CD4-positive, alpha-beta T cell treated with Interferon gamma for 1 hour (primary cell): ENCODE measurements around the gene SLC29A4.

ENCODE experiments used
- DNase-seq: peaks from one replicate; pipeline ENCODE4 v3.0.0-alpha.2; 2020

The SLC29A4 gene

GRCh38 chr7:5330288-5330687 lies 47.5 kb downstream of the SLC29A4 start:
- no peak for DNase-seq

- no peak for DNase-seq
Measured at GRCh38 chr7:5332579-5332978, 49.8 kb downstream of the SLC29A4 start.

- no peak for DNase-seq
Measured at GRCh38 chr7:5333121-5334045, 50.6 kb downstream of the SLC29A4 start.

GRCh38 chr7:5334671-5335070 lies 51.9 kb downstream of the SLC29A4 start:
- no peak for DNase-seq

GRCh38 chr7:5337047-5337446 lies 54.3 kb downstream of the SLC29A4 start:
- no peak for DNase-seq

GRCh38 chr7:5339955-5340354 lies 57.2 kb downstream of the SLC29A4 start:
- no peak for DNase-seq

- DNase-seq, result no peak
Measured at GRCh38 chr7:5342631-5343030, 59.9 kb downstream of the SLC29A4 start.

- DNase-seq, result no peak
Measured at GRCh38 chr7:5343884-5344283, 61.1 kb downstream of the SLC29A4 start.

GRCh38 chr7:5344342-5344741 lies 61.6 kb downstream of the SLC29A4 start:
- no peak for DNase-seq

- DNase-seq, result no peak
Measured at GRCh38 chr7:5345171-5345570, 62.4 kb downstream of the SLC29A4 start.

- DNase-seq, result no peak
Measured at GRCh38 chr7:5345671-5346070, 62.9 kb downstream of the SLC29A4 start.

- DNase-seq, result no peak
Measured at GRCh38 chr7:5348134-5349004, 65.6 kb downstream of the SLC29A4 start.

GRCh38 chr7:5349005-5349380 lies 66.2 kb downstream of the SLC29A4 start:
- DNase-seq, result no peak

GRCh38 chr7:5349437-5350173 lies 66.9 kb downstream of the SLC29A4 start:
- DNase-seq, result no peak

- DNase-seq, result no peak
Measured at GRCh38 chr7:5350174-5350463, 67.4 kb downstream of the SLC29A4 start.

GRCh38 chr7:5350600-5351385 lies 68.0 kb downstream of the SLC29A4 start:
- no peak for DNase-seq

GRCh38 chr7:5351507-5352265 lies 68.9 kb downstream of the SLC29A4 start:
- DNase-seq, result no peak

- DNase-seq, result no peak
Measured at GRCh38 chr7:5352440-5353010, 69.8 kb downstream of the SLC29A4 start.

- no peak for DNase-seq
Measured at GRCh38 chr7:5354460-5355232, 71.9 kb downstream of the SLC29A4 start.
